ENCODE results near the gene PLCH2. TPM values are rescaled to one million over a fixed set of nuclear protein-coding genes. Genes with fewer than 3 reads are reported as not detected.

The PLCH2 gene
- total and polyA plus RNA-seq, 3 experiments from 2014 or later: 2.5 to 2.8 (median 2.5) TPM

DNA sequence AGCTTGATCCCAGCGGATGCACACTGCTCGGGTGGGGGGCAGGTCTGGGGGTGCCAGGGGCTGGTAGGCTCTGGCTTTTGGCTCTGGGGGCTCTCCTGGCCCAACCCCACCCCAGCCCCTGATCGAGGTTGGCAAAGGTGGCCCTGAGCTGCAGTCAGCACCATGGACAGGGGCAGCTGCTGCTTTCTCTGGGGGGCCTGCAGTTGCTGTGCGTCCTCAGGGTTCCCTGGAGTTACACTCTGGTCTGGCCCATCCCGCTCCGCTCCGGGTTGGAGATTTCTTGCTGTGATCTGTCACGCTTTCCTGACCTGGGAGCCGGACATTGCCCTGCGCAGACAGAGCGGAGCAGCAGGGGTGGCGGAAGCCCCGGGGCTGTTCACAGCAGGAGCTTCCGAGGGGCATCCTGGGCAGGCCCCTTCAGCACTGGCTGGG is 8.0 kb upstream of the PLCH2 start:
- CTCF ChIA-PET: no interaction called here
- Mint-ChIP-seq H3K4me3 (no peak overlapping the region), H3K27ac (peak overlapping the region in 1 of 8 donors; percentile 75), H3K4me1 (peaks cover 0 to 9% (median 2%) of the 10 kb centered on the region in 3 donors), H3K36me3 (no peaks in the 10 kb centered on the region), H3K9me3 (no peaks in the 10 kb centered on the region), H3K27me3 (peaks cover 3 to 7% of the 10 kb centered on the region in 2 donors)
- Histone ChIP-seq H3K9me3 (ENCODE audit: low read length) (no peaks in the 10 kb centered on the region), H3K4me1 (ENCODE audit: insufficient read depth, low read length) (no peaks in the 10 kb centered on the region), H3K4me3 (ENCODE audit: low read length) (no peak overlapping the region), H3K27ac (ENCODE audit: low read depth, low read length) (no peak overlapping the region), H3K36me3 (ENCODE audit: insufficient read depth, low read length) (no peaks in the 10 kb centered on the region), H3K27me3 (ENCODE audit: insufficient read depth, low read length, poor library complexity, severe bottlenecking) (peaks cover 4% of the 10 kb centered on the region)
- DNase-seq: peak; percentile 27 to 64 (median 46)
- POLR2A ChIA-PET: no interaction called here

DNA sequence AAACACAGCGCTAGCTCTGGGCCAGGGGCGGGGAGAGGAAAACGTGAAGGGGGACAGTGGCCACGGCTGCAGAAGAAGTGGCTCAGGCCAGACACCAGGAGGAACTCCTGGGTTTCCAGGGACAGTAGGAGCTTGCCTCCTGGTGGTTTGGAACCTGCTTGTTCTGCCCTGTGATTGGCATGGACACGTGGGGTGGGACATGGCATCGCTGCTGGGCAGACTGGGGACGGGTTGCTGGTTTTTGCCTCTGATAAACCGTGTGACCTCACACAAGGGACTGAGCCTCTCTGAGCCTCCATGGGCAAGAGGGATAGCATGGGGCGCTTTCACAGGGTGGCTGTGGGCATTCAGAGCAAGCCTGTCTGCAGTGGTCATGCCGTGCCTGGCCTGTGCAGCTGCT is 7.5 kb upstream of the PLCH2 start:
- H3K4me3 Mint-ChIP-seq: no peak overlapping the region
- no peaks in the 10 kb centered on the region for H3K36me3 Mint-ChIP-seq
- H3K27me3 ChIP-seq (ENCODE audit: insufficient read depth, low read length, poor library complexity, severe bottlenecking): peaks cover 3% of the 10 kb centered on the region
- peaks cover 3 to 6% of the 10 kb centered on the region in 2 donors for H3K27me3 Mint-ChIP-seq
- POLR2A ChIA-PET: no interaction called here
- no peaks in the 10 kb centered on the region for H3K9me3 Mint-ChIP-seq
- H3K4me1 Mint-ChIP-seq: peaks cover 0 to 9% (median 2%) of the 10 kb centered on the region in 3 donors
- CTCF ChIA-PET: no interaction called here
- H3K27ac ChIP-seq (ENCODE audit: low read depth, low read length): no peak overlapping the region
- no peak overlapping the region for H3K4me3 ChIP-seq (ENCODE audit: low read length)
- no peak for DNase-seq
- H3K9me3 ChIP-seq (ENCODE audit: low read length): no peaks in the 10 kb centered on the region
- no peak overlapping the region for H3K27ac Mint-ChIP-seq
- H3K36me3 ChIP-seq (ENCODE audit: insufficient read depth, low read length): no peaks in the 10 kb centered on the region
- H3K4me1 ChIP-seq (ENCODE audit: insufficient read depth, low read length): no peaks in the 10 kb centered on the region

DNA sequence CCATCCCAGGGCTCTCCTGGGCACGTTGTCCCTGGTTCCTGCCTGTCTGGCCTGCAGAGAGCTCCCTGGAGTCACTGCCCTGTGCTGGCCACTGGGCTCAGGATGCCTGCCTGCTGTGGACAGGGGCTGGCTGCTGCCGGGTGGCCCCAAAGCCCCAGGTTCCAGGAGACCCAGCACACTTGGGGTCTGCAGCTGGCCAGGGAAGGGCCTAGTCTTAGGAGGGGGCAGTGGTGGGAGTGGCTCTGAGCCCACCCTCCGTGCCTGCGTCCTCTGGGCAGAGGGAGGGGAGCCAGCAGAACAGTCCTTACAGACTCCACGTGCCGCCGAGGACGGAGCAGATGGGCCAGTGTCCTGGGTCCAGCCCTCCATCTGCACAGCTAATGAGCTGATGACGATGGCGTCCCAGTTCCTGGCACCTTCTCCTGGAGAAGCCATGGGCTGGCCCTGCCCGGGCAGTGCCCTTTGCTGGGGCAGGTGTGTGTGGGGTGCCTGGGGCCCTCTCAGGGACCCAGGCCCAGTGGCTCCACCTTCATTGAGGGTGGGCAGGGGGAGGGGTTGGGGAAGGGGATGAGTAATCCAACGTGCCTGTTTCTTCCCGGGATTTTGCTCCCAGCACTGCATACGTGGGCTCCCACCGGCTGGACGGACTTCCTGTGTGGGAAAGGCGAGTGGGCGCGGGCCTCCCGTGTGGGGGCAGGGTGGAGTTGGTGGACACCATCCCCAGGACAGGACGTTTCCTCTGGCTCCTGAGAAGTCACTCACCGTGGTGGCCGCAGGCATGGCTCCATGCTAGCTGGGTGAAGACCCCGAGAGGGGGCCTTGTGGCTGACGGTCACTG is 6.8 kb upstream of the PLCH2 start:
- H3K27ac ChIP-seq (ENCODE audit: low read depth, low read length): no peak overlapping the region
- no peaks in the 10 kb centered on the region for H3K4me1 ChIP-seq (ENCODE audit: insufficient read depth, low read length)
- ChIA-PET POLR2A (no interaction called here), CTCF (no interaction called here)
- no peaks in the 10 kb centered on the region for H3K9me3 Mint-ChIP-seq
- no peaks in the 10 kb centered on the region for H3K36me3 ChIP-seq (ENCODE audit: insufficient read depth, low read length)
- peaks cover 3 to 4% of the 10 kb centered on the region in 2 donors for H3K27me3 Mint-ChIP-seq
- no peaks in the 10 kb centered on the region for H3K27me3 ChIP-seq (ENCODE audit: insufficient read depth, low read length, poor library complexity, severe bottlenecking)
- peaks cover 0 to 9% (median 2%) of the 10 kb centered on the region in 3 donors for H3K4me1 Mint-ChIP-seq
- H3K4me3 ChIP-seq (ENCODE audit: low read length): no peak overlapping the region
- H3K9me3 ChIP-seq (ENCODE audit: low read length): no peaks in the 10 kb centered on the region
- H3K4me3 Mint-ChIP-seq: peak overlapping the region in 1 of 7 donors; percentile 48
- no peak for DNase-seq
- H3K36me3 Mint-ChIP-seq: no peaks in the 10 kb centered on the region
- H3K27ac Mint-ChIP-seq: no peak overlapping the region

DNA sequence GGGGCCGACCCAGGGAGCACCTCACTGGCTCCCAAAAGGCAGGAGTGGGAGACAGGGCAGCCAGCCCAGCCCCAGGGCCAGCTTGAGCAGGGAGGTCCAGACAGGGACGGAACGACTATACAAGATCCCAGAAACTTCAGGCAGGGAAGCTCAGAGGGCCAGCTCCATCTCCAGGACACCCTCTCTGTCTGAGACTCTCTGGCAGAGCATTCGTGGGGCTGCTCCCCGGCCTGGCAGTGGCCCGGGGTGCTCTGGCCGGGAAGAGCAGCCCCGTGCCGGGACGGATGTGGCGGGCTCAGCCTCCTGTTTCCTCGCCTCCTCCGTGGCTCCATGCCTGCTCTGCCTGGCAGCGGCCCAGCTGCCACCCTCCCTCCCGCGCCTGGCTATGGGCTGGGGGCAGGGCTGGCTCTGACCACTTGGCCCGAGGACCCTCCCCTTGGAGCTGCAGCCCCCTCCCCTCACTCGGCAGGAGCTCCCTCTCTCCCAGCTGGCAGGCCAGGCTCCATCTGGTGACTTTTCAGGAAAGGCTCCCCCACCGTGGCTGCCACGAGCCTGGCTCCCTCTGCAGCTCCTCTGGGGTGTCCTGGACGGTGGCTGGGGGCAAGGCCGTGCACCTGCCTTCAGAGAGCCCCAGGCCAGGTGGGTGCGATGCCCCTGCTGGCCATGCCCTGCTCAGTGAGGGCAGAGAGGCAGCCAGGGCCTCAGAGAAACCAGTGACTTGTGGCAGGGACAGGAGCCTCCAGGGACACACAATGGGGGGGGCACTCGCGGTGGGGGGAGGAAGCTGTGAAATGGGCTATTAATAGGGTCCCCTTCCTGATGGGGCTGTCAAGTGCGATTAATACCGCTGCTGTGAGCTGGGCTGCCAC is 5.6 kb upstream of the PLCH2 start:
- no peaks in the 10 kb centered on the region for H3K27me3 ChIP-seq (ENCODE audit: insufficient read depth, low read length, poor library complexity, severe bottlenecking)
- Mint-ChIP-seq H3K4me1 (peaks cover 0 to 9% (median 2%) of the 10 kb centered on the region in 3 donors), H3K27me3 (peaks cover 0 to 3% of the 10 kb centered on the region in 2 donors), H3K36me3 (no peaks in the 10 kb centered on the region), H3K9me3 (no peaks in the 10 kb centered on the region), H3K4me3 (no peak overlapping the region), H3K27ac (peak overlapping the region in 1 of 8 donors; percentile 32)
- CTCF ChIA-PET: no interaction called here
- DNase-seq: no peak
- H3K4me3 ChIP-seq (ENCODE audit: low read length): no peak overlapping the region
- no peak overlapping the region for H3K27ac ChIP-seq (ENCODE audit: low read depth, low read length)
- H3K9me3 ChIP-seq (ENCODE audit: low read length): no peaks in the 10 kb centered on the region
- POLR2A ChIA-PET: no interaction called here
- H3K36me3 ChIP-seq (ENCODE audit: insufficient read depth, low read length): no peaks in the 10 kb centered on the region
- no peaks in the 10 kb centered on the region for H3K4me1 ChIP-seq (ENCODE audit: insufficient read depth, low read length)

- H3K9me3 Mint-ChIP-seq: no peaks in the 10 kb centered on the region
- Histone ChIP-seq H3K36me3 (ENCODE audit: insufficient read depth, low read length) (no peaks in the 10 kb centered on the region), H3K4me3 (ENCODE audit: low read length) (no peak overlapping the region), H3K27ac (ENCODE audit: low read depth, low read length) (no peak overlapping the region), H3K4me1 (ENCODE audit: insufficient read depth, low read length) (no peaks in the 10 kb centered on the region), H3K9me3 (ENCODE audit: low read length) (no peaks in the 10 kb centered on the region), H3K27me3 (ENCODE audit: insufficient read depth, low read length, poor library complexity, severe bottlenecking) (no peaks in the 10 kb centered on the region)
- CTCF ChIA-PET: no interaction called here
- no peak for DNase-seq
- peaks cover 0 to 3% of the 10 kb centered on the region in 2 donors for H3K27me3 Mint-ChIP-seq
- H3K27ac Mint-ChIP-seq: no peak overlapping the region
- no peak overlapping the region for H3K4me3 Mint-ChIP-seq
- H3K36me3 Mint-ChIP-seq: no peaks in the 10 kb centered on the region
- peaks cover 0 to 9% (median 2%) of the 10 kb centered on the region in 3 donors for H3K4me1 Mint-ChIP-seq
- POLR2A ChIA-PET: no interaction called here
Observed at GRCh38 chr1:2471159-2471471, 5.0 kb upstream of the PLCH2 start.

DNA sequence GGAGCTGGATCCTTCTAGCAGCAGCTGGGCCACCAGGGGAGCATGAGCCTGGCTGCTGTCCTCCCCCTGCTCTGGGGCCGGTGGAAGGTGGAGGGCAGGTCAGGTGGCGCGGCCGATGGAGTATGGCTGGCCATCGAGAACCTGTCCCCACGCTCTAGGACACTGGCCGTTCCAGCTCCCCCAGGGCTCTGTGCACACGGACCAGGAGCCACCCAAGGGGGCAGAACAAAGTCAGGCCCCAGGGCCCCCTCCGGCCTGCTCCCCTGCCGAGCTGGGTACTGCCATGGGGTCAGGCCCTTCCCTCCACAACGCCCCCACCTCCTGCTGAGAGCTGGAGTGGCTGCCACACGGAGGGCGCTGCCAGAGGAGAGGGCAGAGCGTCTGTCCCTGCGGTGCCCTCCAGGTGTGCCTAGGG is 4.5 kb upstream of the PLCH2 start:
- no peak overlapping the region for H3K4me3 ChIP-seq (ENCODE audit: low read length)
- H3K9me3 ChIP-seq (ENCODE audit: low read length): no peaks in the 10 kb centered on the region
- Mint-ChIP-seq H3K27me3 (peaks cover 0 to 3% of the 10 kb centered on the region in 2 donors), H3K27ac (no peak overlapping the region), H3K4me3 (no peak overlapping the region), H3K4me1 (peaks cover 0 to 6% (median under 1%) of the 10 kb centered on the region in 3 donors), H3K36me3 (no peaks in the 10 kb centered on the region), H3K9me3 (no peaks in the 10 kb centered on the region)
- DNase-seq: no peak
- no peaks in the 10 kb centered on the region for H3K36me3 ChIP-seq (ENCODE audit: insufficient read depth, low read length)
- H3K4me1 ChIP-seq (ENCODE audit: insufficient read depth, low read length): no peaks in the 10 kb centered on the region
- ChIA-PET POLR2A (no interaction called here), CTCF (no interaction called here)
- no peaks in the 10 kb centered on the region for H3K27me3 ChIP-seq (ENCODE audit: insufficient read depth, low read length, poor library complexity, severe bottlenecking)
- H3K27ac ChIP-seq (ENCODE audit: low read depth, low read length): no peak overlapping the region

DNA sequence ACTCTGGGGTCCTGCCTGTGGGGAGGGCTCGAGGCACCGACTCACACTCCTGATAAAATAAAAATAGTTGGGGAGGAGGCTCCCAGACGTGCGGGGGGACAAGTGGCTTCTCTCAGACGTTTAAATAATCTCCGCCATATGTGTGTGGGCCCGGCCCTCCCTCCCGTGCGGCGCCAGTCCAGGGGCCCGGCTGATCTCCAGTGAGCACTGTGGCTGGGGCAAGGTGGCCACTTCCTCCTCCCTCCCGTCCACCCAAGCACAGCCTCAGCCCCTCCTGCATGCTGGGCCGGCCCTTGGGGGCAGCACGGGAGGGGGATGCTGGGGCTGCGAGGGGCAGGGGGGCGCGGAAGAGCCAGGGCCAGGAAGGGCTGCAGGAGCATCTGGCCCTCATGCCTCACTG is 4.0 kb upstream of the PLCH2 start:
- no peak overlapping the region for H3K27ac Mint-ChIP-seq
- peaks cover 0 to 3% (median 0%) of the 10 kb centered on the region in 3 donors for H3K4me1 Mint-ChIP-seq
- no peak overlapping the region for H3K4me3 Mint-ChIP-seq
- H3K9me3 ChIP-seq (ENCODE audit: low read length): no peaks in the 10 kb centered on the region
- no peak for DNase-seq
- H3K27me3 Mint-ChIP-seq: peaks cover 0 to 3% of the 10 kb centered on the region in 2 donors
- H3K27me3 ChIP-seq (ENCODE audit: insufficient read depth, low read length, poor library complexity, severe bottlenecking): no peaks in the 10 kb centered on the region
- no peaks in the 10 kb centered on the region for H3K4me1 ChIP-seq (ENCODE audit: insufficient read depth, low read length)
- no peak overlapping the region for H3K4me3 ChIP-seq (ENCODE audit: low read length)
- H3K9me3 Mint-ChIP-seq: no peaks in the 10 kb centered on the region
- ChIA-PET POLR2A (no interaction called here), CTCF (no interaction called here)
- H3K36me3 ChIP-seq (ENCODE audit: insufficient read depth, low read length): no peaks in the 10 kb centered on the region
- no peak overlapping the region for H3K27ac ChIP-seq (ENCODE audit: low read depth, low read length)
- no peaks in the 10 kb centered on the region for H3K36me3 Mint-ChIP-seq

- no peak overlapping the region for H3K27ac Mint-ChIP-seq
Observed at GRCh38 chr1:2472561-2473177, 3.4 kb upstream of the PLCH2 start.

More at GRCh38 chr1:2472561-2473177, 3.4 kb upstream of the PLCH2 start:
- no peaks in the 10 kb centered on the region for H3K27me3 ChIP-seq (ENCODE audit: insufficient read depth, low read length, poor library complexity, severe bottlenecking)
- no peak overlapping the region for H3K4me3 ChIP-seq (ENCODE audit: low read length)
- no peak for DNase-seq
- no peaks in the 10 kb centered on the region for H3K4me1 ChIP-seq (ENCODE audit: insufficient read depth, low read length)
- peaks cover 0 to 3% (median 0%) of the 10 kb centered on the region in 3 donors for H3K4me1 Mint-ChIP-seq
- H3K27me3 Mint-ChIP-seq: peaks cover 0 to 3% of the 10 kb centered on the region in 2 donors
- CTCF ChIA-PET: no interaction called here
- H3K36me3 Mint-ChIP-seq: no peaks in the 10 kb centered on the region
- no peak overlapping the region for H3K4me3 Mint-ChIP-seq
- H3K9me3 Mint-ChIP-seq: no peaks in the 10 kb centered on the region
- POLR2A ChIA-PET: no interaction called here
- no peaks in the 10 kb centered on the region for H3K9me3 ChIP-seq (ENCODE audit: low read length)
- no peak overlapping the region for H3K27ac ChIP-seq (ENCODE audit: low read depth, low read length)
- H3K36me3 ChIP-seq (ENCODE audit: insufficient read depth, low read length): no peaks in the 10 kb centered on the region
